HG03025 (cell line): Measurements from ENCODE around the gene MEX3B.

Experiments used
- ATAC-seq: cut with Tn5 transposase; IDR thresholded peaks from one replicate; pipeline ENCODE4 v1.9.1; 2021; ENCODE audit warnings: mild to moderate bottlenecking, moderate library complexity; ENCODE audit not compliant: unreplicated experiment, low FRiP score

The MEX3B gene

GRCh38 chr15:82045892-82046665 is at the start of gene MEX3B:
MEX3B (minus strand) TSS chr15:82046018; CDS start chr15:82045705, 313 bp downstream.
- peak; percentile 63 for ATAC-seq

DNA sequence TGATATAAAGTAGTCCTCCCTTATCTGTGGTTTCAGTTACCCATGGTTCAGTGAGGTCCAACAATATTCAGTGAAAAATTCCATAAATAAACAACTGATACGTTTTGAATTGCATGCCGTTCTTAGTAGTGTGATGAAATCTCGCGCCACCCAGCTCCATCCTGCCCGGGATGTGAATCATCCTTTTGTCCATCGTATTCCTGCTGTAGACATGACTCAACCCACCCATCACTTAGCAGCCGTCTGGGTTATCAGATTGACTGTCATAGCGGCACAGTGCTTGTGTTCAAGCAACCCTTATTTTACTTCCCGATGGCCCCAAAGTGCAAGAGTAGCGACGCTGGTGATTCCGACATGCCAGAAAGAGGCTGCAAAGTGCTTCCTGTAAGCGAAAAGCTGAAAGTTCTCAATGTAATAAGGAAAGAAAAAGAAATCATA is 48.0 kb upstream of the MEX3B start:
- ATAC-seq: no peak

- no peak for ATAC-seq
These were observed 47.5 kb upstream of the MEX3B start for GRCh38 chr15:82093325-82093724.

DNA sequence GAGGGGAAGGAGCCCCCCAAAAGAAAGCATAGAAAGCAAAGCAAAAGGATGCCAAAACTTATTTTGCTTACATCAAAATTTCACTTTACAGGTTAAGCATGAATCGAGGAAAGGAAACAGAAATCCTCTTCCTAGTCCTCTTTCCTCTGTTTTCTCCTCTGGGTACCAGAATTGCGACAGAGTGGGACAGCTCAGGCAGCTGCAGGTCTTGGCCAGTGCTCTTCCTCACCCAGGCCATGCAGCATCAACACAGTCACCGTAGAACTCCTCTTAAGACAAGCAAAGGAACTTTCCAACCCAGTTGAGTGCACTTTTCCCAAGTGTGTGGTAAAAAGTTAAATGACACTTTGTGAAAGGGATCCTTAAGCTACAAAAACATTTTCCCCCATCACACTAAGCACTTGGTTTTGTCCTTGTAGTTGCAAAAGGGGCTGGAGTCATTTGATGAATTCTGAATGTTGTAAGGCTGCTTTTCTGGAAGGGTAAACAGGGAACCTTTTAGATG is 45.9 kb upstream of the MEX3B start:
- ATAC-seq: no peak

GRCh38 chr15:82086243-82086995 is 40.6 kb upstream of the MEX3B start:
- ATAC-seq: no peak

GRCh38 chr15:82081914-82082762 is 36.3 kb upstream of the MEX3B start:
- no peak for ATAC-seq

- ATAC-seq: no peak
These were observed 35.0 kb upstream of the MEX3B start for GRCh38 chr15:82080774-82081173.

GRCh38 chr15:82079736-82080135 is 33.9 kb upstream of the MEX3B start:
- ATAC-seq: no peak

DNA sequence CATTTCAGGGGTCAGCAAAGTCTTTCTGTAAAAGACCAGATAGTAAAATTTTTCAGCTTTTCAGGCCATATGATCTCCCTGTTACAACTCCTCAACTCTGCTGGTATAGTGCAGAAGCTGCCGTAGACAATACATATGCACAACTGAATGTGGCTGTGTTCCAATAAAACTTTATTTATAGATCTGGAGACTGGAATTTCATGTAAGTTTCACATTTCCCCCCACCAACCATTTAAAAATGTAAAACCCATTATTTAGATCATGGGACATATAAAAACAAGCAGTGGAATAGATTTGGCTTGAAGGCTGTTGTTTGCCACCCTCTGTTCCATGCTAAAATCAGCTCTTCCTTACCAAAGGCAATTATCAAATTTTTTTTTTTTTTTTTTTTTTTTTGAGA is 28.8 kb upstream of the MEX3B start:
- ATAC-seq: no peak

GRCh38 chr15:82072926-82073537 is 27.2 kb upstream of the MEX3B start:
- ATAC-seq: no peak

GRCh38 chr15:82066455-82066854 is 20.6 kb upstream of the MEX3B start:
- ATAC-seq: no peak

DNA sequence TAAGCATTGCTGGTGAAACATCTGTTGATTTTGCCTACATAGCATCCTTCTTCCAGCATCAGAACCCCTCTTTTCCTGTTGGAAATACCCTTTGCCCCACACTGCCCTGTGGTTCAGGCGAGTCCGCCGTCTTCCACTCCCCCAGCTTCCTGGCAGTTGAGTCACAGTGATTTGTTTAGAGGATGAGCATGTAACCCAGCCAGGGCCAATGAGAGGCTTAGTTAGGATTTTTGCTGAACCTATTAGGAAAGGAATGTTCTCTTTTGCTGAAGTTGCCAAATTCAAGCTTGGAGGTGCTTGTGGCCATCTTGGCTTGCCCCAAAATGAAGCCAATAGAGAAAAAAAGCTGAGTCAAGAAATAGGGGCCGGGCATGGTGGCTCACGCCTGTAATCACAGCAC is 19.0 kb upstream of the MEX3B start:
- ATAC-seq: no peak

GRCh38 chr15:82062479-82063454 is 16.9 kb upstream of the MEX3B start:
- ATAC-seq: no peak

GRCh38 chr15:82060817-82061216 is 15.0 kb upstream of the MEX3B start:
- no peak for ATAC-seq

DNA sequence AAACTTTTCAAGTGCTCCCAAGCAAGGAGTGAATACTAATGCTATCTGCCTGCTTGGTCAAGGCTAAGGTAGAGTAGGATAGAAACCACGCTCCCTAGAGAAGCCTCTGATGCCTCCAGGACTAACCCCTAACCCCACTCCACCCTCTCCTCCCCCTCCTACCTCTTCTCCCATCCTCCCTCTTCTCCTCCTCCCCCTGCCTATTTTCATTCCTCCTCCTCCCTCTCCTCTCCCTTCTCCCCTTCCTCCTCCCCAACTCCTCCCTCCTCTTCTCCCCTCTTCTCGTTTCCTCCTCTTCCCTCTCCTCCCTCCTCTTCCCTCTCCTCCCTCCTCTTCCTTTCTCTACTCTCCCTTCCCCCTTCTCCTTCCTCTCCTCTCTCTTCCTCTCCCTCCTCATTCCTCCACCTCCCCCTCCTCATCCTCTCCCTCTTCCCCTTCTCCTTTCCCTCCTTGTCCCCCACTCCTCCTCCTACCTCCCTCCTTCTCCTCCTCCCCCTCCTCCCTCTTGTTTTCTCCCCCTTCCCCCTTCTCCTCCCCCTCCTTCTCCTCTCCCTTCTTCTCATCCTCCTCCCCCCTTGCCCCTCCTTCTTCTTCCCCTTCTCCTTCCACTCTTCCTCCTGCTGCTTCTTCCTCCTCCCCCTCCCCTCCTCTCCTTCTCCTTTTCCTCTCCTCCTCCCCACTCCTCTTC is 12.8 kb upstream of the MEX3B start:
- ATAC-seq: no peak

- no peak for ATAC-seq
These were observed 12.2 kb upstream of the MEX3B start for GRCh38 chr15:82058026-82058425.

- no peak for ATAC-seq
These were observed 11.4 kb upstream of the MEX3B start for GRCh38 chr15:82056958-82057823.

- ATAC-seq: no peak
These were observed 6.9 kb upstream of the MEX3B start for GRCh38 chr15:82052751-82053150.
